PC-3 (cell line): ENCODE measurements around the gene RNU1-3.
"Not testable (repeated sequence)": the region's sequence is repeated elsewhere in the genome, so short reads cannot be mapped to it uniquely, and the experiment has no call there.

Source experiments
- CTCF ChIP-seq: fragments of 300-600 bp; sonication (generic); conservative IDR thresholded peaks from 2 replicates; pipeline ENCODE4 v1.5.1; 2017; ENCODE audit warnings: antibody characterized with exemption, low read depth, mild to moderate bottlenecking, low read length
- EZH2phosphoT487 ChIP-seq: fragments of 300-600 bp; sonication (generic); IDR thresholded peaks from 2 replicates; pipeline ENCODE4 v1.6.1; 2018; ENCODE audit warnings: mild to moderate bottlenecking, antibody characterized with exemption, low read length, borderline replicate concordance

- TF ChIP-seq CTCF, EZH2phosphoT487: not testable (repeated sequence)
These were observed 33.6 kb upstream of the RNU1-3 start for GRCh38 chr1:16700138-16700895.
